Heart left ventricle (tissue), 16 donors: ENCODE data around the gene COG2. TPM values are rescaled to one million over a fixed set of nuclear protein-coding genes. Genes with fewer than 3 reads are reported as not detected.

ENCODE experiments used
- ATAC-seq, 4 donors: fragments of 200-7000 bp; cut with Tn5 transposase; one replicate each; pipeline ENCODE4 v1.9.1; 2020 to 2022; ENCODE audit warnings: moderate library complexity in 4 of 4, mild to moderate bottlenecking in 3 of 4, moderate number of reproducible peaks in 1 of 4
- DNase-seq, 5 donors: peaks; one replicate each; pipeline ENCODE4 v3.0.0-alpha.2; 2020
- H3K27ac ChIP-seq, 12 donors: fragments of 200-600 bp; sonication (generic) in 4 of 12; one replicate each; pipeline versions ENCODE4 v1.5.0 to v1.8.0; 2016 to 2022; ENCODE audit warnings: mild to moderate bottlenecking in 2 of 12
- H3K27me3 ChIP-seq, 9 donors: fragments of 200-600 bp; sonication (generic) in 2 of 9; one replicate each; pipeline versions ENCODE4 v1.5.1 to v1.8.0; 2016 to 2022; ENCODE audit warnings: mild to moderate bottlenecking in 3 of 9
- H3K36me3 ChIP-seq, 9 donors: fragments of 200-600 bp; sonication (generic) in 2 of 9; one replicate each; pipeline versions ENCODE4 v1.5.0 to v1.8.0; 2018 to 2022; ENCODE audit warnings: mild to moderate bottlenecking in 2 of 9
- H3K4me1 ChIP-seq, 12 donors: fragments of 200-600 bp; sonication (generic) in 4 of 12; one replicate each; pipeline versions ENCODE4 v1.5.0 to v1.8.0; 2016 to 2022; ENCODE audit warnings: mild to moderate bottlenecking in 3 of 12
- H3K4me3 ChIP-seq, 12 donors: fragments of 200-600 bp; sonication (generic) in 4 of 12; one replicate each; pipeline versions ENCODE4 v1.5.0 to v1.8.0; 2017 to 2022; ENCODE audit warnings: mild to moderate bottlenecking in 9 of 12, moderate library complexity in 4 of 12
- H3K9me3 ChIP-seq, 12 donors: fragments of 200-600 bp; sonication (generic) in 4 of 12; one replicate each; pipeline versions ENCODE4 v1.5.0 to v1.8.0; 2016 to 2022; ENCODE audit warnings: mild to moderate bottlenecking in 1 of 12
- POLR2A ChIP-seq, 2 donors: fragments of 450-650 bp; IDR thresholded peaks; one replicate each; pipeline ENCODE4 v1.6.1; 2017; ENCODE audit warnings: antibody characterized with exemption in 2 of 2, mild to moderate bottlenecking in 2 of 2, moderate library complexity in 2 of 2
- WGBS, 4 donors: extraction: QIAGEN DNeasy Blood & Tissue Kit in 2 of 4; methylation state at CpG; one replicate each; pipeline versions ENCODE4 v1.1.5 to v1.1.7; 2013 to 2018; 5-methylcytosine and 5-hydroxymethylcytosine counted together
- intact Hi-C, 10 donors: fragments of 100-400 bp; cut with DNase I; formaldehyde crosslinking; loops; one replicate each; pipeline versions ENCODE4 v1.11.1 to v1.14.2; 2022
- long read RNA-seq, 3 donors: library from polyadenylated mRNA; unstranded; transcript quantifications; one replicate each; pipeline ENCODE4 v2.0.0, GENCODE V29; 2020 to 2021
- polyA plus RNA-seq, 2 donors: library from polyadenylated mRNA; stranded (reverse); fragments of 200-250 nt; gene quantifications; one replicate each; pipeline ENCODE4 v1.2.3, GENCODE V29; 2013
- total RNA-seq, 9 donors: library from RNA; depleted of rRNA in 2 of 9; stranded (reverse); fragments of >200 nt in 2 of 9; fragmentation: NEBNext Ultra II Directional in 3 of 9; extraction: Animal tissue kit (Norgen Biotek cat#: 25700) in 3 of 9; gene quantifications; one replicate each; pipeline versions ENCODE4 v1.1.0 to v1.2.4, GENCODE V29; 2016 to 2023
- TF ChIP-seq, protein P1 (sequence below), 12 donors: fragments of 200-600 bp; sonication (generic) in 4 of 12; IDR thresholded peaks; one replicate each; pipeline versions ENCODE4 v1.5.0 to v1.8.0; 2018 to 2022; ENCODE audit warnings: antibody characterized with exemption in 12 of 12, mild to moderate bottlenecking in 5 of 12
- donor health status: ischemic (EF 13 %, LVEDD 7.1; RV severe dilation, severe dysfunction).
- donor health status: healthy with polysubstance abuse.
- donor health status: DM: no; HTN: yes; CAD: no.
- donor health status: DM: no; HTN: no; CAD: no.
- donor health status: ischemic (EF 25% LVEDD 6.9; RV normal size, moderate dysfunction).
- donor health status: ischemic (EF 25% LVEDD 5.7; RV mildly dilated, moderate dysfunction).
- donor health status: healthy.
- donor health status: DM: yes; HTN: yes; CAD: no.
- donor health status: ischemic (EF 35%, LVEDD 5.7; RV mildly dilated, moderate dysfunction).
- donor health status: nonischemic (EF 11% LVEDD 7.7; RV severe dilation, severe dysfunction).
- donor health status: DM: yes; HTN: yes; CAD: no.
- donor health status: PGD.
- donor health status: ischemic (EF 29% LVEDD 5.4; RV normal size, mild dysfunction).
- donor health status: nonischemic (EF 23%, LVEDD 6.1; RV moderate dilation, normal function).

Gene COG2
- total RNA-seq (10 to 100 TPM; 22.8 to 31.4 (median 25.3) TPM), polyA plus RNA-seq (10 to 100 TPM in 1 of 2 donors, 1 to 10 TPM in 1; 9.2 to 18.3 TPM)
- long read RNA-seq, donor 1, transcript COG2-202 (18 exons, 2,921 nt): major isoform, 29 of 38 reads
- long read RNA-seq, donor 1, partial matches to known transcripts: 3 of 38 reads
- long read RNA-seq, donor 1, other reads (novel, unspliced or antisense): 3 of 38 reads
- long read RNA-seq, donor 2, transcript COG2-201 (18 exons, 2,843 nt): minor isoform, 8 of 158 reads
- long read RNA-seq, donor 2, transcript COG2-202 (18 exons, 2,921 nt): major isoform, 126 of 158 reads
- long read RNA-seq, donor 2, partial matches to known transcripts: 5 of 158 reads
- long read RNA-seq, donor 2, other reads (novel, unspliced or antisense): 19 of 158 reads
- long read RNA-seq, donor 3, transcript COG2-202 (18 exons, 2,921 nt): major isoform, 44 of 49 reads
- long read RNA-seq, donor 3, partial matches to known transcripts: 1 of 49 reads
- long read RNA-seq, donor 3, other reads (novel, unspliced or antisense): 1 of 49 reads

- TF ChIP-seq, protein P1, sequence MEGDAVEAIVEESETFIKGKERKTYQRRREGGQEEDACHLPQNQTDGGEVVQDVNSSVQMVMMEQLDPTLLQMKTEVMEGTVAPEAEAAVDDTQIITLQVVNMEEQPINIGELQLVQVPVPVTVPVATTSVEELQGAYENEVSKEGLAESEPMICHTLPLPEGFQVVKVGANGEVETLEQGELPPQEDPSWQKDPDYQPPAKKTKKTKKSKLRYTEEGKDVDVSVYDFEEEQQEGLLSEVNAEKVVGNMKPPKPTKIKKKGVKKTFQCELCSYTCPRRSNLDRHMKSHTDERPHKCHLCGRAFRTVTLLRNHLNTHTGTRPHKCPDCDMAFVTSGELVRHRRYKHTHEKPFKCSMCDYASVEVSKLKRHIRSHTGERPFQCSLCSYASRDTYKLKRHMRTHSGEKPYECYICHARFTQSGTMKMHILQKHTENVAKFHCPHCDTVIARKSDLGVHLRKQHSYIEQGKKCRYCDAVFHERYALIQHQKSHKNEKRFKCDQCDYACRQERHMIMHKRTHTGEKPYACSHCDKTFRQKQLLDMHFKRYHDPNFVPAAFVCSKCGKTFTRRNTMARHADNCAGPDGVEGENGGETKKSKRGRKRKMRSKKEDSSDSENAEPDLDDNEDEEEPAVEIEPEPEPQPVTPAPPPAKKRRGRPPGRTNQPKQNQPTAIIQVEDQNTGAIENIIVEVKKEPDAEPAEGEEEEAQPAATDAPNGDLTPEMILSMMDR (IDR thresholded peaks at IDR 0.05): peak in 11 of 12 donors; percentile 99 to 100 (median 100)
- peak in 1 of 2 donors; percentile 75 for TF ChIP-seq POLR2A (IDR thresholded peaks at IDR 0.05)
- intact Hi-C loops: loop anchor here in 8 of 10 donors (1.0 to 5.0 kb wide), 4 partner anchors 40 to 131 kb away; no protein-coding TSS in a partner anchor
- Histone ChIP-seq H3K27me3 (no peaks in the 10 kb centered on the region), H3K27ac (peak within 1 kb of the TSS; percentile 65 to 92 (median 86)), H3K4me3 (peak within 1 kb of the TSS; percentile 66 to 97 (median 92)), H3K4me1 (peaks cover 10 to 47% (median 28%) of the 10 kb centered on the region in 12 donors), H3K36me3 (peaks cover 0 to 12% (median 0%) of the 10 kb centered on the region in 9 donors), H3K9me3 (no peaks in the 10 kb centered on the region)
- ATAC-seq (peak; percentile 95 to 99 (median 98)), DNase-seq (peak; percentile 92 to 97 (median 96))
- WGBS, 4 donors: 0% methylated on average over 38 to 62 of the region's 62 CpGs
Observed at GRCh38 chr1:230642263-230642959, at the start of gene COG2. Gene COG2 (plus strand): TSS chr1:230642481. CDS start chr1:230642607, 126 bp downstream.

DNA sequence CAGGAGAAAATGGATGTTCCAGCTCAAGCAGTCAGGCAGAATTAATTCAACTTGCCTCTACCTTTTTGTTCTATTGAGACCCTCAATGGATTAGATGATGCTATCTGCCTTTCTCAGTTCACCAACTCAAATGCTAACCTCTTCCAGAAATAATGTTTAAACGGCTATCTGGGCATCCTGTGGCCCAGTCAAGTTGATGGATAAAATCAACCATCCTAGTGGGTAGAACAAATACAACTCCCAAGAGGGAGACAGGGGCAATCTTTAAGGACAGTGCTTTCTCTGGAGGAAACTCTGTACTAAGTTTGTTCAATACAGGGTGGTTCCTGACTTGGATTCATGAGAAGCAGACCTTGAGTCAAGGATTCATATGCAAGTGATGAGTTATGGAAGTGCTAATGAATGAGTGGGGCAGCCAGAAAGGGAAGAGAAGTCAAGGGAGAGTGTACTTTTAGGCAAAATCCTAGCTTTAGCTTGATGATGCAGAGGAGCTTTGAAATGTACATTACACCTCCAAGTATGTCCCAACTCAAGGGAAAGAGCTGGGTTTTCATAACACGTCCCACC, 49.4 kb upstream of the COG2 start:
- intact Hi-C loops: no loop called here
- ATAC-seq: no peak
- 30 to 65% (median 50%) methylated on average over 2 of the region's 2 CpGs for WGBS, 4 donors
- H3K9me3 ChIP-seq: no peaks in the 10 kb centered on the region
- no peaks in the 10 kb centered on the region for H3K4me1 ChIP-seq
- H3K27ac ChIP-seq: no peak overlapping the region
- no peak for DNase-seq
- no peaks in the 10 kb centered on the region for H3K36me3 ChIP-seq
- H3K27me3 ChIP-seq: no peaks in the 10 kb centered on the region
- TF ChIP-seq, protein P1 (IDR thresholded peaks at IDR 0.05): no peak
- TF ChIP-seq POLR2A (IDR thresholded peaks at IDR 0.05): no peak
- no peak overlapping the region for H3K4me3 ChIP-seq

DNA sequence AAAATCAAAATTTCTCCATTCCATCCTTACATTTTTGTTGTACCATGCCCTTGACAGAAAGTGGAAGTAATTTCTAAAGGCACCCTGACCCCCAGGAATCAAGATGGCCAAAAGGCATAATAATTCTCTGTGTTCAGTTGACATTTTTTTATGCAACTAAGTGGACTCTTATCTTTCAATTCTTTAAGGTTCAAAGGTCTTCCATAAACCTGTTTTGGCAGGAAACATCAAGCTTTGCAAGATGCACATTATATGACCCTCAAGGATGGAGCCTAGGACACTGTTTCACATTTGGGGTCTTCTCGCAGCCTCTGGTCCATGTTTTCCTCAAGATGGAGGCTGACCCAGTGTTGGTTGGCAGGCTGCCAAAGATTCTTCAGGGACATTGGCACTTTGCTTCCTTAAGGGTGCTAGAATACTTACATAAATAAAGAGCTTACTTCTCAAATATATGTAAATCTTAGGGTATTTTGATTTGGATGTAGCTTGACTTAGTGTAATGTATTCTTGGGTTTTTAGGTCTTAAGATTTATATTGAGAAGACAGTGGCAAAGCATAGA, 48.0 kb upstream of the COG2 start:
- Histone ChIP-seq H3K27me3 (no peaks in the 10 kb centered on the region), H3K27ac (no peak overlapping the region), H3K9me3 (peaks cover 0 to 3% (median 0%) of the 10 kb centered on the region in 12 donors), H3K4me3 (no peak overlapping the region), H3K4me1 (no peaks in the 10 kb centered on the region), H3K36me3 (no peaks in the 10 kb centered on the region)
- ATAC-seq: no peak
- DNase-seq: no peak
- TF ChIP-seq POLR2A (IDR thresholded peaks at IDR 0.05): no peak
- TF ChIP-seq, protein P1 (IDR thresholded peaks at IDR 0.05): no peak
- WGBS, 4 donors: 83 to 97% (median 90%) methylated on average over 1 of the region's 1 CpG
- intact Hi-C loops: no loop called here
